ENCODE data around the gene KLHL42. TPM values are rescaled to one million over a fixed set of nuclear protein-coding genes. Genes with fewer than 3 reads are reported as not detected.

KLHL42 gene
- total and polyA plus RNA-seq, 2 experiments from 2014 or later: 7.6 to 33.2 TPM

DNA sequence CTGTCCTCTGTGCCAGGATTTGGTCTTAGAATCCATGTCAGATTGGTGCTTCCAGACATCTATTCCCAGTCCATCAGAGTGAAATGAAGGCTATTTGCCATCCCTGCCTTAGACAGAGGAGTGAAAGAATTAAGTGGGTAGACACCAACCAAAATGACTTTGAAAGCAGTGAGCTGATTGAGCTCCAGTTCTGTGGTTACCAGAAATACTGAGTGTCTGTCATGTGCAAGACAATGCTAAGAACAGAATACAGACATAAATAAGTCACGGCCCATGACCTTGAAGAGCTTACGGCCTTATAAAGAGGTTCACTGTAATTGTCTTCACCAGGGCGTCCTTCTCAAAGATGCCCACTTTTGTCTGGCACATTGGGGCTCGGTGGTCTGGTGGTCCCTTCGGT, 21.6 kb downstream of the KLHL42 start:
- Histone ChIP-seq H3K4me2 (no peak overlapping the region), H4K20me1 (replicated peaks; ENCODE audit: insufficient read depth) (no peaks in the 10 kb centered on the region; the same call in 1 of the 2 replicates), H3K4me3 (no peak overlapping the region), H3K36me3 (ENCODE audit: insufficient read depth) (no peaks in the 10 kb centered on the region), H3K79me2 (replicated peaks; ENCODE audit: insufficient read depth) (no peaks in the 10 kb centered on the region), H3K4me1 (ENCODE audit: insufficient read depth) (no peaks in the 10 kb centered on the region), H3K9me2 (ENCODE audit: insufficient read depth) (no peaks in the 10 kb centered on the region), H3K27me3 (ENCODE audit: insufficient read depth) (no peaks in the 10 kb centered on the region), H3K27ac (ENCODE audit: low read depth) (0 out of 2 replicates have a peak overlapping the region, but pooled peaks have one; percentile 14), H2AFZ (no peak overlapping the region), H3F3A (replicated peaks; ENCODE audit: low read depth) (no peaks in the 10 kb centered on the region)
- TF ChIP-seq, protein P1, sequence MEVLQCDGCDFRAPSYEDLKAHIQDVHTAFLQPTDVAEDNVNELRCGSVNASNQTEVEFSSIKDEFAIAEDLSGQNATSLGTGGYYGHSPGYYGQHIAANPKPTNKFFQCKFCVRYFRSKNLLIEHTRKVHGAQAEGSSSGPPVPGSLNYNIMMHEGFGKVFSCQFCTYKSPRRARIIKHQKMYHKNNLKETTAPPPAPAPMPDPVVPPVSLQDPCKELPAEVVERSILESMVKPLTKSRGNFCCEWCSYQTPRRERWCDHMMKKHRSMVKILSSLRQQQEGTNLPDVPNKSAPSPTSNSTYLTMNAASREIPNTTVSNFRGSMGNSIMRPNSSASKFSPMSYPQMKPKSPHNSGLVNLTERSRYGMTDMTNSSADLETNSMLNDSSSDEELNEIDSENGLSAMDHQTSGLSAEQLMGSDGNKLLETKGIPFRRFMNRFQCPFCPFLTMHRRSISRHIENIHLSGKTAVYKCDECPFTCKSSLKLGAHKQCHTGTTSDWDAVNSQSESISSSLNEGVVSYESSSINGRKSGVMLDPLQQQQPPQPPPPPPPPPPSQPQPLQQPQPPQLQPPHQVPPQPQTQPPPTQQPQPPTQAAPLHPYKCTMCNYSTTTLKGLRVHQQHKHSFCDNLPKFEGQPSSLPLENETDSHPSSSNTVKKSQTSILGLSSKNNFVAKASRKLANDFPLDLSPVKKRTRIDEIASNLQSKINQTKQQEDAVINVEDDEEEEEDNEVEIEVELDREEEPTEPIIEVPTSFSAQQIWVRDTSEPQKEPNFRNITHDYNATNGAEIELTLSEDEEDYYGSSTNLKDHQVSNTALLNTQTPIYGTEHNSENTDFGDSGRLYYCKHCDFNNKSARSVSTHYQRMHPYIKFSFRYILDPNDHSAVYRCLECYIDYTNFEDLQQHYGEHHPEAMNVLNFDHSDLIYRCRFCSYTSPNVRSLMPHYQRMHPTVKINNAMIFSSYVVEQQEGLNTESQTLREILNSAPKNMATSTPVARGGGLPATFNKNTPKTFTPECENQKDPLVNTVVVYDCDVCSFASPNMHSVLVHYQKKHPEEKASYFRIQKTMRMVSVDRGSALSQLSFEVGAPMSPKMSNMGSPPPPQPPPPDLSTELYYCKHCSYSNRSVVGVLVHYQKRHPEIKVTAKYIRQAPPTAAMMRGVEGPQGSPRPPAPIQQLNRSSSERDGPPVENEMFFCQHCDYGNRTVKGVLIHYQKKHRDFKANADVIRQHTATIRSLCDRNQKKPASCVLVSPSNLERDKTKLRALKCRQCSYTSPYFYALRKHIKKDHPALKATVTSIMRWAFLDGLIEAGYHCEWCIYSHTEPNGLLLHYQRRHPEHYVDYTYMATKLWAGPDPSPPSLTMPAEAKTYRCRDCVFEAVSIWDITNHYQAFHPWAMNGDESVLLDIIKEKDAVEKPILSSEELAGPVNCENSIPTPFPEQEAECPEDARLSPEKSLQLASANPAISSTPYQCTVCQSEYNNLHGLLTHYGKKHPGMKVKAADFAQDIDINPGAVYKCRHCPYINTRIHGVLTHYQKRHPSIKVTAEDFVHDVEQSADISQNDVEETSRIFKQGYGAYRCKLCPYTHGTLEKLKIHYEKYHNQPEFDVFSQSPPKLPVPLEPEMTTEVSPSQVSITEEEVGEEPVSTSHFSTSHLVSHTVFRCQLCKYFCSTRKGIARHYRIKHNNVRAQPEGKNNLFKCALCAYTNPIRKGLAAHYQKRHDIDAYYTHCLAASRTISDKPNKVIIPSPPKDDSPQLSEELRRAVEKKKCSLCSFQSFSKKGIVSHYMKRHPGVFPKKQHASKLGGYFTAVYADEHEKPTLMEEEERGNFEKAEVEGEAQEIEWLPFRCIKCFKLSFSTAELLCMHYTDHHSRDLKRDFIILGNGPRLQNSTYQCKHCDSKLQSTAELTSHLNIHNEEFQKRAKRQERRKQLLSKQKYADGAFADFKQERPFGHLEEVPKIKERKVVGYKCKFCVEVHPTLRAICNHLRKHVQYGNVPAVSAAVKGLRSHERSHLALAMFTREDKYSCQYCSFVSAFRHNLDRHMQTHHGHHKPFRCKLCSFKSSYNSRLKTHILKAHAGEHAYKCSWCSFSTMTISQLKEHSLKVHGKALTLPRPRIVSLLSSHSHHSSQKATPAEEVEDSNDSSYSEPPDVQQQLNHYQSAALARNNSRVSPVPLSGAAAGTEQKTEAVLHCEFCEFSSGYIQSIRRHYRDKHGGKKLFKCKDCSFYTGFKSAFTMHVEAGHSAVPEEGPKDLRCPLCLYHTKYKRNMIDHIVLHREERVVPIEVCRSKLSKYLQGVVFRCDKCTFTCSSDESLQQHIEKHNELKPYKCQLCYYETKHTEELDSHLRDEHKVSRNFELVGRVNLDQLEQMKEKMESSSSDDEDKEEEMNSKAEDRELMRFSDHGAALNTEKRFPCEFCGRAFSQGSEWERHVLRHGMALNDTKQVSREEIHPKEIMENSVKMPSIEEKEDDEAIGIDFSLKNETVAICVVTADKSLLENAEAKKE (CRISPR knock-in tag; IDR thresholded peaks at IDR 0.05): no peak
- TF ChIP-seq JUNB (IDR thresholded peaks at IDR 0.05; ENCODE audit: unreplicated experiment) (no peak), POLR2AphosphoS5 (IDR thresholded peaks at IDR 0.05; ENCODE audit: low read depth) (no peak), ZNF331 (CRISPR knock-in tag; IDR thresholded peaks at IDR 0.05; ENCODE audit: low read depth) (no peak), NANOG (IDR thresholded peaks at IDR 0.05; ENCODE audit: borderline replicate concordance) (no peak), STAT1 (IDR thresholded peaks at IDR 0.05; ENCODE audit: unreplicated experiment) (no peak), EZH2 (IDR thresholded peaks at IDR 0.05; ENCODE audit: low read depth, unreplicated experiment) (no peak), ZNF114 (CRISPR knock-in tag; IDR thresholded peaks at IDR 0.05) (no peak), EZH2phosphoT487 (IDR thresholded peaks at IDR 0.05; ENCODE audit: unreplicated experiment) (no peak), CREB1 (CRISPR knock-in tag; IDR thresholded peaks at IDR 0.05; ENCODE audit: low read depth) (no peak)
- TF ChIP-seq, protein P2, sequence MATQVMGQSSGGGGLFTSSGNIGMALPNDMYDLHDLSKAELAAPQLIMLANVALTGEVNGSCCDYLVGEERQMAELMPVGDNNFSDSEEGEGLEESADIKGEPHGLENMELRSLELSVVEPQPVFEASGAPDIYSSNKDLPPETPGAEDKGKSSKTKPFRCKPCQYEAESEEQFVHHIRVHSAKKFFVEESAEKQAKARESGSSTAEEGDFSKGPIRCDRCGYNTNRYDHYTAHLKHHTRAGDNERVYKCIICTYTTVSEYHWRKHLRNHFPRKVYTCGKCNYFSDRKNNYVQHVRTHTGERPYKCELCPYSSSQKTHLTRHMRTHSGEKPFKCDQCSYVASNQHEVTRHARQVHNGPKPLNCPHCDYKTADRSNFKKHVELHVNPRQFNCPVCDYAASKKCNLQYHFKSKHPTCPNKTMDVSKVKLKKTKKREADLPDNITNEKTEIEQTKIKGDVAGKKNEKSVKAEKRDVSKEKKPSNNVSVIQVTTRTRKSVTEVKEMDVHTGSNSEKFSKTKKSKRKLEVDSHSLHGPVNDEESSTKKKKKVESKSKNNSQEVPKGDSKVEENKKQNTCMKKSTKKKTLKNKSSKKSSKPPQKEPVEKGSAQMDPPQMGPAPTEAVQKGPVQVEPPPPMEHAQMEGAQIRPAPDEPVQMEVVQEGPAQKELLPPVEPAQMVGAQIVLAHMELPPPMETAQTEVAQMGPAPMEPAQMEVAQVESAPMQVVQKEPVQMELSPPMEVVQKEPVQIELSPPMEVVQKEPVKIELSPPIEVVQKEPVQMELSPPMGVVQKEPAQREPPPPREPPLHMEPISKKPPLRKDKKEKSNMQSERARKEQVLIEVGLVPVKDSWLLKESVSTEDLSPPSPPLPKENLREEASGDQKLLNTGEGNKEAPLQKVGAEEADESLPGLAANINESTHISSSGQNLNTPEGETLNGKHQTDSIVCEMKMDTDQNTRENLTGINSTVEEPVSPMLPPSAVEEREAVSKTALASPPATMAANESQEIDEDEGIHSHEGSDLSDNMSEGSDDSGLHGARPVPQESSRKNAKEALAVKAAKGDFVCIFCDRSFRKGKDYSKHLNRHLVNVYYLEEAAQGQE (IDR thresholded peaks at IDR 0.05; ENCODE audit: unreplicated experiment): no peak
- TF ChIP-seq, protein P3, sequence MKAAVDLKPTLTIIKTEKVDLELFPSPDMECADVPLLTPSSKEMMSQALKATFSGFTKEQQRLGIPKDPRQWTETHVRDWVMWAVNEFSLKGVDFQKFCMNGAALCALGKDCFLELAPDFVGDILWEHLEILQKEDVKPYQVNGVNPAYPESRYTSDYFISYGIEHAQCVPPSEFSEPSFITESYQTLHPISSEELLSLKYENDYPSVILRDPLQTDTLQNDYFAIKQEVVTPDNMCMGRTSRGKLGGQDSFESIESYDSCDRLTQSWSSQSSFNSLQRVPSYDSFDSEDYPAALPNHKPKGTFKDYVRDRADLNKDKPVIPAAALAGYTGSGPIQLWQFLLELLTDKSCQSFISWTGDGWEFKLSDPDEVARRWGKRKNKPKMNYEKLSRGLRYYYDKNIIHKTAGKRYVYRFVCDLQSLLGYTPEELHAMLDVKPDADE (IDR thresholded peaks at IDR 0.05): no peak
- TF ChIP-seq, protein P4, sequence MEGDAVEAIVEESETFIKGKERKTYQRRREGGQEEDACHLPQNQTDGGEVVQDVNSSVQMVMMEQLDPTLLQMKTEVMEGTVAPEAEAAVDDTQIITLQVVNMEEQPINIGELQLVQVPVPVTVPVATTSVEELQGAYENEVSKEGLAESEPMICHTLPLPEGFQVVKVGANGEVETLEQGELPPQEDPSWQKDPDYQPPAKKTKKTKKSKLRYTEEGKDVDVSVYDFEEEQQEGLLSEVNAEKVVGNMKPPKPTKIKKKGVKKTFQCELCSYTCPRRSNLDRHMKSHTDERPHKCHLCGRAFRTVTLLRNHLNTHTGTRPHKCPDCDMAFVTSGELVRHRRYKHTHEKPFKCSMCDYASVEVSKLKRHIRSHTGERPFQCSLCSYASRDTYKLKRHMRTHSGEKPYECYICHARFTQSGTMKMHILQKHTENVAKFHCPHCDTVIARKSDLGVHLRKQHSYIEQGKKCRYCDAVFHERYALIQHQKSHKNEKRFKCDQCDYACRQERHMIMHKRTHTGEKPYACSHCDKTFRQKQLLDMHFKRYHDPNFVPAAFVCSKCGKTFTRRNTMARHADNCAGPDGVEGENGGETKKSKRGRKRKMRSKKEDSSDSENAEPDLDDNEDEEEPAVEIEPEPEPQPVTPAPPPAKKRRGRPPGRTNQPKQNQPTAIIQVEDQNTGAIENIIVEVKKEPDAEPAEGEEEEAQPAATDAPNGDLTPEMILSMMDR (conservative IDR thresholded peaks at IDR 0.05; ENCODE audit: low read depth in 2 of 2): no peak
- Mint-ChIP-seq H3K4me3 (no peak overlapping the region), H3K27ac (no peak overlapping the region), H3K4me1 (no peaks in the 10 kb centered on the region), H3K36me3 (ENCODE audit: low read depth) (peaks cover 26% of the 10 kb centered on the region), H3K9me3 (no peaks in the 10 kb centered on the region), H3K27me3 (ENCODE audit: insufficient read depth, low read depth, poor library complexity) (peaks cover 3% of the 10 kb centered on the region)
- DNase-seq (ENCODE audit: low spot score) (no peak), ATAC-seq (no peak)

Data from GM23338 (cell line).